GM04503 (cell line): ENCODE data around the gene FLRT2.

Experiments
- DNase-seq: peaks from one replicate; pipeline ENCODE4 v3.0.0-alpha.2; 2012; ENCODE audit warnings: low read depth

The FLRT2 gene

DNA sequence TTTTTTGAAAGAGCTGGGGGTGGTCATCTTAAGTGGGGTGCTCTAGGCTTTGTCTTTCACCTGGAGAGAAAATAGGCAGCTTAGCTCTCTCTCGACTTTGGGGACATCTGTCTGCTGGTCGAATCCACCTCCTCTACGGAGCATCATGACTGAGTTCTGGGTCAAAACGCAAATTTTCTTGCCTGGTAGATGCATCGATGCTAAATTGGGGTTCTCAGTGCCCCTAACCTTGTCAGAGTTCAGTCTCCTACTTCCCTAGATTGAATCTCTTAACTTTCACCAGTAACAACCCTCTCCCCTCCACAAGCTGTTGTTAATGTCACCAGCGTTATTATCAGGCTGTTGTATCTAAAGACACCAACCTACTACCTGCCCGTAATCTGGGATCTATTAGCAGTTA is 682 bp downstream of the FLRT2 start:
- DNase-seq: no peak

DNA sequence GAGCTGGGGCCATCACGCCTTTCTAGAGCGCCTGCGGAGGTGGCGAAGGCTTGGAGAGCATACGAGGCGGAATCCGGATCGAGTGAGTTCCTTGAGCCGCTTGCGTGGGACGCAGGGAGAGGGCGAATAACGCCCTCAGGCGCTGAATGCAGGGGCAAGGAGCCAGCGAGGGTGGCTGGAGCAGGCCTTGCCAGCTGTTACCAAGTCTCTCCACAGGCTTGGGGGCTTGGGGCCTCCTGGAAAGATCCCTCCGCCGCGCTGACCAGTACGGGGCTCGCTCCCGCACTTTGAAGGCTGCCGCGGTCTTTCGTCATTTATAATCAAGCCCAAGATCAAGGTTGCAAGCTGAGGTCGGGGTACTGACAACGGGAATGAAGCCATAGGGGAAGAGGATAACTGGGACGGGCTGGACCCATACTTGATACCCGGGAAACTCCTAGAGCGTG is 1.2 kb downstream of the FLRT2 start:
- DNase-seq: no peak

DNA sequence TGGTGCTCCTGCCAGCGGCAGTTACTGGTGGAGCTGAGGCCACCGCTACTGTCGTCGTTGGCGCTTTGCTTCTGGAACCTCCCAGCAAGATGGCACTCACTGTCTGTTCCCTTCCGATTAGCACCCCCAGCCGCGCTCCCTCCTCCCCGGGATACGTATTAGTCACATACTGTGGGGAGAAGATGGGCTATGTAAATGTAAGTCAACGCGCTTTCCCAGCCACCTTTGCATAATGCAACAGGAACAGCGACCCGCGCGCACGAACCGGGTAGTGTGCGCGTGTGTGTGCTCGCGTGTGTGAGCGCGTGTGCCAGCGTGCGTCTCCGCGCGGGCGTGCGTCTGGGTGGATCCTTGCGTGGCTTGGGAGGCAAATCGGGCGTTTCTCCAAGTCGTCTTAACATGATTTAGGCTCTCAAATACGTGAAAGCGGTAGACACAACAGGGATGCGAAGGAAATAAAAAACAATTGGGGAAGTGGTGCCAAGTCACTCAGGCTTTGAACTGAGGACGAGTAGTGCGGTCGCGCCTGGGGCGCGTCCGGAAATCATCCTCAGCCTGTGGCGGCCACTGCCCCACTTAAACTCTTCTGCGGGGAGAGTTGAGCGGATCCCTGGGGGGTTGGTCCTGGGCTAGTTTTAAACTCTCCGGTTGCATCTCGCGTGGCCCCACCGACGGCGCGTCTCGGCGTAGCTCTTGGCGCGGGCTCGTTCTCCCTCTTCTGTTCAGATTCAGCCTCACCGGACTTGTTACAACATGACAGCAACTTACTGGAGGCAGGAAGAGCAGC is 1.8 kb downstream of the FLRT2 start:
- DNase-seq: peak; percentile 60

DNA sequence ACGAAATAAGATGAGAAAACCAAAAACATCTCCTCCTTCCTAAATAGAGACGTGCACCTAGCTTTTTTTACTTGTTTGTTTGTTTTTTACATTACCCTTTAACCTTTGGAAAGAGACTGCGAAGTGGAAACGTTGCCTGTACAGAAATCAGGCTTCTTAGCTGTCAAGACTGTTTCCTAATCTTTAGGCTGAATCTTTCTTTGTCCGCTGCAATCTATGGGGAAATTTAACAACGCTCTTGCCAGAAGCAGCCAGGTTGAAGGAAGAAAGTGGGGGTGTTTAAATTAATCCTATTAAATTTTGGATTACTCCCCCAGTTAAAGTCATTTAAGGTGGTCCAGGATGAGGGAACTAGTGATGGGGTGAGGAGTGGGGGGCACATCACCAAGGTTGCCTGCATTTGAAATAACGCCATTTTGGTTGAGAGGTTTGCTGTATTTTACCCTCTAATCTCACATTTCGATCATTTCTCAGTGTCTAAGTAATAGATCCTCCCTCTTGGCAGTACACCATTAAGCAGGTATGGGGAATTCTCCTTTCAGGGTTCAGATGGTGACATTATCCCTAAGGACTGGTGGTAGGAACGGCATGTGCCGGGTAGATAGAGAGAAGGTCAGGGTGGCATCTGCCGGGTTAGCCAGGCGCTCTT is 2.6 kb downstream of the FLRT2 start:
- DNase-seq: no peak

DNA sequence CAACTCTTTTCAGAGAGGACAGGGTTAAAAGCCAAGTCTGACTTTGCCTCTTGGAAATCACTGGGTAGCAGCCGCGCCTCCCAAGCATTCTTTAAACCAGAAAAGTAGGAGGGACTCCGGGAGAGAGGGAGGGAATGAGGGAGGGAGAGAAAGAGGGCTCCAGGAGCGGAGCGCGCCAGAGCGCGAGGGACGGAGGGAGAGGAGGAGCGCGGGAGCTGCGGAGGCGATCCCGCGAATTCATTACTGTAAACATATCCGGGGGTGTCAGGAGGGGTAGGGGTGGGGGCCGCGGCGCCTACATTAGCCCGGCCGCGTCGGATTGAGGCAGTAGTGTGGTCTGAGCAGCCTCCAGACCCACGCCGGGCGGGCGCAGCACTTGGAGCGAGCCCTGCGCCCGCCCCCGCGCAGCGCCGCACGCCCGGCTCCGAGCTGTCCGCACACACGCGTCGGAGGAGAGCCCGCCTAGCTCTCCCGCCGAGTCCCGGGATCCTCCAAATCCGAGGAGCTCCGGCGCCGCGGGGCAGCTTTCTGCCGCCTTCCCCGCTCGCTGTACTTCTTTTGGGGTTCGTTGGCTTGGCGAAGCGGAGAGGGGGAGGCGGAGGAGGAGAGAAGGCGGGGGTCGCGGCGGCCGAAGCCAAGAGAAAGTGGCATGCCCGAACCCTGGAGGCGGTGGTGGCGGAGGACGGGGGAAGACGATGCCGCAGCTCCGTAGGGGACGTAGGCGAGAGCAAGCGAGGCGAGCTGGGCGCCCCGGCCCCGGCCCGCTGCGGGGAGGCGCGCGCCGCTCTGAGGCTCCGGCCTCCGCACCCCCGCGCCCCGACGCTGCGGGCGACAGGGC is 3.3 kb downstream of the FLRT2 start:
- peak; percentile 75 for DNase-seq

DNA sequence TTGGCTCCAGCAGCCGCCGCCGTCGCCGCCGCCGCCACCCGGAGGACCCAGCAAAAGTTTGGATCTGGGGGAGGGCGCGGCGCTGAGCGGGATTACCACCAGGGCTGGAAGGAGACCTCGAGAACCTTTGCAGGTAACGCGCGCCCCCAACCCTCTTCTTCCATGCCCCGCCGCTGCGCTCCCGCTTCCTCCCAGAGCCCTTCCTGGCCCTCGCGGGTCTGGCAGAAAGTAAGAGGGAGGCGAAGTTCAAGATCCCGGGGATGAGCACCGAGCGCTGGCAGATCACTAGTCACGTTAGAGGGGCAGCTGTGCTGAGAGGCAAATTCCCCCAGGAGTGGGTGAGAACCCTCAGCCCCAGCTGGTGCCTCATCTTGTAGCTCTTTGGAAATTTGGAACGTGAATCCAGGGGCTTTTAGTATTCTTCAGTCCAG is 3.9 kb downstream of the FLRT2 start:
- DNase-seq: no peak

DNA sequence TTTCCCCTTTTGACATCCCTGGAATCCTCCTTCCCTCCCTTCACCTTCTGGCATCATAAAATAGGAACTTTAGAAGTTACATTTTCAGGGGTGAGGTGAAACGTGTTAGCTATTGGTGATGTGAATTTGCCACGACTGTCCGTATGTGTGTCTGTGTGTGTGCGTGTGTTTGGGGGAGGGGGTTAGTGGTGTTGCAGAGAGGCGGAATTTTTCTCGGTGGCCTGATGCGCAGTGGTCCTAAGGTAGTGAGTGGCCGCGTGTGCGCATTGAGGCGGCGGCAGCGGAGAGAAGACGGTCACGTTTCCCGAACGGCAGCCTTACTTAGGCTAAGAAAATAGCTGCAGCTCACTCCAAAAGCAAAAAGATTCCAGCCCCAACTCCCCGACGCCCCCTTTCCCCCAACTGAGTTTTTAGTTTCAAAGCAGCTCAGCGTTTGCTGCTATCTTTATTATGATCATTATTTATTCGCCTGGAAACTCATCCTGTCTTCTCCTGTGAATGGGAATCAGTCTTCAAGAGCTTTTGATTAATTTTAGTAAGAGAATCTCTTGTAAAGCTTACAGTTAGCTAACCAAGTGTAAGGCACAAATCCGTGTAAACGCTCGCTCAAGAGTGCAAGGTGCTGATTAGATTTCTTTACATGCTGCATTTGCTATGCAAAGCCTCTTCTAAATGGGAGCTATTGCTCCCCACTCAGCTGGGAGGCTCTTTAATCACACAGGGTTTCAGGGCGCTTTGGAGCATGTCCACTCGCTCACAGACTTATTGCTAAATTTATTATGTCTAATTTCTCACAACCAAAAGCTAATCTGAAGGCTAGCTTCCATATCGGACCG is 4.7 kb downstream of the FLRT2 start:
- no peak for DNase-seq

DNA sequence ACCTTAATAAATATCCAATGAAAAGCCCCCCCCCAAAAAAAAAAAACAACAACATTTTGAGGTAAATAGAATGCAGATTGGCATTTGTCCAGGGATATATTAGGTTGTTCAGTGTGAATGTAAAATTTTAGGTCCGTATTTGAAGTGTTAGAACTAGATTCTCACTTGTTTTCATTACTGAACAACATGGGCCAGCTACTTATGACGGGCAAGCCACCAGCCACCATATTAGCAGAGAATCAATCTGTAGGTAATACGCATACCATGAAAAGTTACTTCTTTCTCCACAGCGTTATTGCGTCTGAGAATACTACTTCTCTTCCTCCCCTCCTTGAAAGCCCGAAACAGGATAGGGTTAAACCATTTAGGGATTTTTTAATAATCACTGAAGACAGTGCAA is 5.4 kb downstream of the FLRT2 start:
- no peak for DNase-seq

DNA sequence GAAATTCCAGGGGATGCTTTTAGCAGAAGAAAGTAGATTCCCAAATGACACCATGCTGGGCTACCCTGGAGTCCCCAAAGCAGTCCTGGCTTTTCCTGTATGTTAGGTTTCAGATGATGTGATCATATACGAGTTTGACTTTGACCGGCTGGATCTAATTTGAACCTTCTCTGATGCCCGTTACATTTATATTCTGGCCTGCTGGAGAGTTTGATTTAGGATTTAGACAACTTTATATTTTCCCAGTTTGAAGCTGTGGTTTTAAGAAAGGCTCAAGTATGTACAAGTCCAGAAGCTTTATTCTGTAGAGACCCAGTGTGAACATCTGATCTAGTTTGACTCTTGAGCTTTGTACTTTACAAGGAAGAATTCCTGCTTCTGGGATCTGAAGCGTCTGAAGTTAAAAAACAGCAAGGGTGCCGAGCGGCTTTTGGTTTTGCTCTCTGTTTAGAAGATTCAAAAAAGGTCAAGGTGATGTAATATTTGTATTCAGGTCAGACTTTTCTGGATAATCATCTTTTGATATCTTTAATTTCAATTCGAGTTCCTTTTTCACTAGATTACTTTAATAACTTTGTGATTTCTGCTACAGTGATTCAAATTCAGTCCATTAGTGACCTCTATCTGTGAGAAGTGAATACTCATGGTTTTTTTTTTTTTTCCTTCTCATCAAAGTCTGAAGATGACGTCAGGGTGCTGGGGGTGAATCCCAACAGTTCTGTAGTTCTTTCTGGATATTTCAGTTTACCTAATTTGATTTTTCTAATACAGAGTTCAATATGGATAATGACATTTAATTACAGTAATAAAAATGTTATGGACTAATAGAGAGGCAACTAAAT is 6.3 kb downstream of the FLRT2 start:
- DNase-seq: no peak

DNA sequence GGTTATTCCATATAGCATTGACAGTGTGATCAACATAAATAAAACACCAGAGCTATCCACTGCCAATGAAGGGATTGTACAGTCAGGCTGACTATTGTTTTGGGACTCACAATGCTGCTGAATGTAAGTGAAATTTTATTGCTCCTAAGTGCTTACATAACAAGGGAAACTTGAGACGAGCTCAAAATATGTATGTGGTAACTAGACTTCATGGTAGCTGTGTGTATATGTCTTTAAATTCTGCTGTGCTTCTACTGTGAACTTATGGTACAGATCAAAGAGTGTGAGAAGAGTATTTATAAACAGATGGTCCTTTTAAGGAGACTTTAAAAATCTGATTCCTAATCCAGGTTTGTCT is 6.9 kb downstream of the FLRT2 start:
- no peak for DNase-seq

DNA sequence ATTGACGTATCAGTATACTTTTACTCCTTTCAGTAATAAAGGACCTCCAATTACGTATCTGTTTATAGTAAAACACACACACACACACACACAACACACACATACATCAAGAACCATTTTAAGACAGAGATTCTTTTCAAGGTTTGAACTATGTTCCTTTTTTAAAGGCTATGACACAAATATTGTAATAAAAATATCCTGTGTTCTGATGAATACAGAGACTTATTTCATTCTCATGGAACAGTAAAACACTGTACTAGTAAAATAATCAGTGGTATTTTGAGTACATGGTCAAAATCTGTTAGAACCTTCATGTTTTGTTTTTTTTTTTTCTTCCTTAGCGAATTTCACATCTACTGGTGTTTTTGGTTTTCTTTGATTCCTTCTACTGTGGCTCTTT is 7.6 kb downstream of the FLRT2 start:
- DNase-seq: no peak

DNA sequence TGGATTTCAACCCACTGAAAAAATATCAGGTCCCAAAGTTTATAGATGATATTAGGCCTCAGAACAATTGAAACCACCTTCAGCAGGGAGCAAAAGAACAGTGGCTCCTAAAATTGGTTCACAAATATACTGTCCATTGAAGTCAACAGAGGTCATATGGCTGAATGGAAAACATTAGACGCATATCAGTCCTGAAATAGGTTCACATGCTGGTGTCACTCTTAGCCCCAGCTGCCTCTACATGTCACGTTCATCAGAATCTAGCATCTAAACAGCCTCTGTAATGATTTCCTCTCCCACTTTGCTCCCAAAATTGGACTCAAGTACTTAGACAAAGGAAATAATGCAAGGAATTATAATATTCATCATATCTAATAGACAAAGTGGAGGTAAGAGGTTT is 8.7 kb downstream of the FLRT2 start:
- no peak for DNase-seq

DNA sequence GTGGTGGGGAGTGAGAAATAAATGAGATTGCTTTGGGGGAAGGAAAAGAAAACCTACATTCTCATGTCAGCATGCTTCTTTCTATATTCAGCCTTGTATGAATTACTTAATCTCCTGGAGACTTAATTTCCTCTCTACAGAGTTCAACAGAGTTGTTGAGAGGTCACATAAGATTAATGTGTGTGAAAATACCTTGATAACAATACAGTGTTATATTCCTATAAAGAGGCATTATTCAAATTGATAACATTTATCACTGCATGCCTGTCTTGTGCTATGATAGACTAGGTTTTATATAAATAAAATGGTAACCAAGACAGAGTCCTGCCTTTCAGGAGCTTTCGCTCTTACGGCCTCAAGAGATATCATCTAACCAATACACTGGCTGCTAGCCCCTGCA is 9.6 kb downstream of the FLRT2 start:
- no peak for DNase-seq

DNA sequence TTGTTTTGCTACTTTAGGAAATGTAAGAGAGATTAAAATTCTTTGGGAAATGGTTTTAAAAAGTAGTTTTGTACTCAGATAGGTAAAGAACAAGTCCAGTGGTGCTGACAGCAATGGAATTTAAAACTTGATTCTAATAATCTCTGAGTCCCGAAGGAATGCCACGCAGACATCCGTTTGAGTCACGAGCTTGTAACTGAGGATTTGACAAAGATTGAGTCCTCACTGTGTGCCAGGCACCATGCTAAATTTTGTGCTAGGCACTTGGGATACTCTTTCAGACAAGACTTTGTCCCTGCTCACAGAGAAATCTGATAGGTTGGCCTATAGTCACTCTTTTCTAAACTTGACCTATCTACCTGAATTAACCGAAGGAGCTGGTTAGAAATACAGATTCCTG is 12.7 kb downstream of the FLRT2 start:
- DNase-seq: no peak

DNA sequence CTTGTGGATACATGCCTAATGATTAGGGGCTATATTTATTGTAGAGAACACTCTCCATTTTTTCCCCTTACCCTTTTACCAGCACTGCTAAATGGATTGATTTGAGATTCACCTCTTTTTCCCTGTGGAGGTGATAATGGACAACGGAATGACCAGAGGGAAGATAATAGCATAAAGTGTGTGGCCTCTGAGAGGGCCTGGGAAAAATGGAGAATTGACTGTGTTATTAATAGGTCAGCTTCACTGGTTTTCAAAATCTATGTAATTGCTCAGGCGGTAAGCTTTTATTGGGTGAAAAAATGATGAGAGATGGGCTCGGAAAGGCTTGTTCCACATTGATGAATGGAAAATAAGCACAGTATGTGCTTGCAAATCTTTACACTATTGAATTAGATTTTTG is 15.8 kb downstream of the FLRT2 start:
- no peak for DNase-seq

DNA sequence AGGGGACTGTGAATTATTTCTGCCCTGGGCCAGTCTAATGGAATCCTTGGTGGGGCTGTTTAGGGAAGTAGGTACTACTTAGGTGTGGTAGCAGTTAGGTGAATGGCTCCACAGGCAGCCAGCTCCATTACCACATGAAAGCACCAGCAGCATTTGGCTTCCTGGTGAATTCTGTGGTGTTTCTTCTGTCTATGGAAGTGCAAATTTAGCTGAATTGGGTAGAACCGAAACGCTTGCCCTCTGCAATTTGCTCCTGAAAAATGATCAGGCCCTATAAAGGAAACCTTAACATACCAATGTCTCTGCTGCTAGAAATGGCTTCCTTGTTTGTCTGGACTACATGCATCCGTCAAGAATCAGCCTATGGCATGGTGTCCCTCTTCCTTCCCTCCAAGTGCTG is 16.4 kb downstream of the FLRT2 start:
- DNase-seq: no peak

DNA sequence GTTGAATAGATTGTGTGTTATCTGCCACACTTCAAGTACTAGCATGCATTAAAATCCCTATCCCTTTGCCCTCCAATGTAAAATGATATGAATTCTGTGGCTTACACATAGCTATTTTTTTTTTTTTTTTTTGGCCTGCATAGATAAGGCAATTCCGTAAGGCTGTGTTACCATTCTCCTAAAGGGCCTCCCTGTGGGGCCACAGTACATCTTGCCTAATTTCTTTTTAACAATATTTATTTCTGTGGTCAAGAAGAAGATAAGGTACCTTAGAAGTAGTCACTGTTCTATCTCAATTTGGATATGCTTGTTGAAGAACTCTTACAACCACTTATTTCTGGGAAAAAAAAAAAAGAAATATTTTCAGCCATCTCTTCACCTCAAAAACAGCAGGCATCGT is 19.8 kb downstream of the FLRT2 start:
- no peak for DNase-seq

DNA sequence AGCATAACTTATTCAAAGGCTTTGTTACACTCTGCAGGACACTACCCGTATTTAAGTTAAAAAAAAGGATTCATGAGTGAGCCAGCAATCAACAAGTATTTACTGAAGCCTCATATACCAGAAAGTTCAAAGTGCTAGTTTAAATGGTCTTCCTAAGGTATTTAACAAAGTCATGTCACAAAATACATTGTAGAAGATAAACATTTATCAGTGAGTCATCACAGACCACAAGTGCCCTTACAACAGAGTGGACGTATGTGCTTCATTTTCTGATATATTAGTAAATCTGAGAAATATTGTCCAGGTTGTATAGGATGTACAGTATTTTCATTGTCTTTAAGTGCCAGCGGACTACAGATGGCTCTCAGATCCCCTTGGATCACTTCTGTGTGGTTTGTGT is 24.2 kb downstream of the FLRT2 start:
- DNase-seq: no peak

DNA sequence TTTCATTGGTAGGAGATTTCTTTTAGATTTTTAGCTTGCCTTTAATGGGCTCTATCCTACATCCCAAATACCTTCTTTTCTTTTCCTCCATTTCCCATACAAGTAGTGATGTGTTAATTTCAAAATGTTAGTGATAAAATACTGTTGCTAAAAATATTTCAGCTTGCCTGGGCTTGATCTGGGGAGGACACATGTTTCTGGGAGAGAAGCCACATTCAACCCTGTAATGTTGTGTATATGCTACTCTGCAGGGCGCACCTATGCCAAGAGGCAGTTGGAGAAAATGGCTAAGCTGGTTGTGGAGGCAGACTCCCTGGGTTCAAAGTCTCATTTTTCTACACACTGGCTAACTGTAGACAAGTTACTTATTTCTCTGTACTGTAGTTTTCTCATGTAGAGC is 26.3 kb downstream of the FLRT2 start:
- no peak for DNase-seq

DNA sequence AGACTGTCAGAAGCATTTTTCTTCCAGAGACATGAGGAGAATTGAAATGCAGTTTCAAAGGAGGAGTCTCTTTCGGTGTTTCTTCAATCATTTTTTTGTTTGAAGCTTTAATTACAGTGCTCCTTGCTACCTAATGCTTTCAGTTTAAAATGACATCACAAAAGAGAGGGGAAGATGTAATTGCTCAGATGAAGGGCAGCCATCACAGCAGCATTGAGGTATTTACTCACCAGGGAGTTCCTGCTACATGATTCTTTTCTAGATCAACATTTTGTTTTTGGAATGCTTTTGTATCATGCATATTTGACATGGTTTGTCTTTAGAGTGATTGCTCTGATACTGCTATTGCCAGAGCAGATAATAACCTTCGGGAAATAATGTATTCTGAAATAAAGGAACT is 28.6 kb downstream of the FLRT2 start:
- DNase-seq: no peak

DNA sequence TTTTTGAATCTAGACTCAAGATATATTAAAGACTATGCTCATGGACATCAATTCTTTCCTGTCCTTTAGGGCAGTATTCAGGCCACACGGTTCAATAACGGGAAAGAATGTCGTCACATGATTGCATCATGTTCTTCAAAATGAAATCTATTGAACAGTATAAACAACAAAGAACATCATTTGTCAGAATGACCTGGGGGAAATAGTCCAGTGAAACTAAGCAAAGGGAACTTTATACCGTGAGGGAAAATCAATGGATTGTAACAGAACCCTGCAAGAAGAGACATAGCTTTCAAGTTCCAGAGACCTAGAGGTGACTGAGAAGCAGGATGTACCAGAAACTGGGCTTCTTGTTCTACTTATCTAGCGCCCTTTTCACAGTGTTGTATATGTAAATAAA is 32.7 kb downstream of the FLRT2 start:
- DNase-seq: no peak
